UCSD-AML1 (cell line): ENCODE measurements around the gene TSPAN9.

Experiments used
- DNase-seq: peaks from one replicate; lab custom pipeline; 2025; ENCODE audit not compliant: unreplicated experiment; lab: John Stamatoyannopoulos, UW

TSPAN9 gene

GRCh38 chr12:3265406-3265805 lies 188.2 kb downstream of the TSPAN9 start:
- no peak for DNase-seq

DNA sequence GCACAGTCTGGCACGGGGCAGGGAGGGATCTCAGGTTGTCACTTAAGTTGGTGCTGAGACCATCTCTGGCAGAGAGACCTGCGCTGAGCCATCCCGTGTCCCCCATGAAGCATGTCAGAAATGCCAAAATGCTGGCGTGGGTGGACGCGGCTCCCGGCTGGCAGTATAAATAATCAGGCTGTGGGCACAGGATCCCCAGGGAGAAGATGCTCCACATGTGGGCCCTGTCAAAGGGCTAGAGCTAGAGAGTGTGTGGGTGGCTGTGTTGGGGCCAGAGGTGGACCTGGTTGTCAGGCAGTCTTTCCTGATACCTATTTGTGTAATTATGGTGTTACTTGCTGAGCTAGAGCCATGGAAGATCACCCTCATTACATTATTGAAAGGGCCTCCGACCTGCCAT lies 189.5 kb downstream of the TSPAN9 start:
- DNase-seq, result no peak

GRCh38 chr12:3267690-3268089 lies 190.5 kb downstream of the TSPAN9 start:
- DNase-seq, result no peak

- no peak for DNase-seq
Measured at GRCh38 chr12:3269594-3269993, 192.4 kb downstream of the TSPAN9 start.

DNA sequence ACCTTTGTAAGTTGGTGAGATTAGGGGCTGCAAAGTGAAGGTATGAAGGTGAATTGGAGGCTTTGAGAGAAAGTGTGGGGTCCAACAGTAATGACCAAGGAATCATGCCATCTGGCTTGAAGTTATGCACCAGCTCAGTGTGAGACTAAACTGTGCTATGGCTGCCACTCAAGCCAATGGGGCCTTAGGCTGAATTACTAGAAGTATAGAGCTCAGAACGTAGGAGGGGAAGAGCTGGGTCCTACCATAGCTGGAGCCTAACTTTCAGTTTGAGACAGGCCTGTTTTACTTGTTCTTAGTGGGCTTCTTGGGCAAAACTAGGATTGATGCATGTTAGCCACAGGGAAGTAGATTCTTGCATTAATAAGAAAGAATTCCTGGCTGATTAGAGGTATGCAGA lies 194.0 kb downstream of the TSPAN9 start:
- no peak for DNase-seq

- no peak for DNase-seq
Measured at GRCh38 chr12:3271639-3272038, 194.5 kb downstream of the TSPAN9 start.

GRCh38 chr12:3272958-3273357 lies 195.8 kb downstream of the TSPAN9 start:
- no peak for DNase-seq

DNA sequence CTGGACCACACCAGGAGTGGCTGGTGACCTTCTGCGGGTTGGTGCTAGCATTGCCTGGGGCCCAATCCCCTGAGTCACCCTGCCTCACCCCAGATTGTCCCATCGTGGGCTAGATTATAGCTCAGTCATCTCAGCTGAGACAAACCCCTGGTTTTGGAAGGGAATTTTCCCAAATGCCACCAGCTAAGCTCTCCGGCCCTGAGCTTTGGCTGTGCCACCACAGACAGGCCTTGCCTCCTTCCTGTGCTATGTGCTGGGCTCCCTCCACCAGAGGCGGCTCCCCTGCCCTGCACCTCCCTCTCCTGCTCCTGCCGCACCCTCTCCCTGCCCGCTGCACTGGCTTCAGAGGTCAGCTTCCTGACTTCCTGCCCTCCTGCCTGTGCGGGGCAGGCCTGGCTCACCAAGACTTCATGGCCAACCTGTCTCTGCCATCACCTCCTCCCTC lies 196.3 kb downstream of the TSPAN9 start:
- no peak for DNase-seq

DNA sequence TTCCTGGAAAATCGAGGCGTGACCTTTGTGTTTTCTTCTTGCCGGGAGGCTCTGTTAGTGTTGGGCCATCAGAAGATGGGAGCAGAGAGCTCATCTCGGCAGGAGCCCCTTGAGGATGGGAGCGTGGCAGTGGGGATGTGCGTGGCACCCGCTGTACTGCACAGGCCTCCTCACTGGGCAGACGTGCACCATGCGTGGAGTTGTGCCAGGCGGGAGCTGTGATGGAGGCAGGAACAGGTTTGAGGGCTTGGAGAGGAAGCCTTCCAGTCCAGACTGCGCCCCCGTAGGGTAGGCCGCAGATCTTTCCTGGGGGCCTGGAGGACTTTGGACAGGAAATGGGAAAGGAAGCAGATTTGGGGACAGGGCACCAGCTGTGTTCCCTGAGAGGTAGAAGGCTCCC lies 197.5 kb downstream of the TSPAN9 start:
- no peak for DNase-seq

GRCh38 chr12:3275171-3276041 lies 198.2 kb downstream of the TSPAN9 start:
- DNase-seq, result peak; percentile 78

GRCh38 chr12:3276226-3276625 lies 199.0 kb downstream of the TSPAN9 start:
- DNase-seq, result no peak

GRCh38 chr12:3277306-3277943 lies 200.2 kb downstream of the TSPAN9 start:
- no peak for DNase-seq

- no peak for DNase-seq
Measured at GRCh38 chr12:3278681-3279414, 201.7 kb downstream of the TSPAN9 start.

GRCh38 chr12:3279415-3279780 lies 202.2 kb downstream of the TSPAN9 start:
- no peak for DNase-seq

DNA sequence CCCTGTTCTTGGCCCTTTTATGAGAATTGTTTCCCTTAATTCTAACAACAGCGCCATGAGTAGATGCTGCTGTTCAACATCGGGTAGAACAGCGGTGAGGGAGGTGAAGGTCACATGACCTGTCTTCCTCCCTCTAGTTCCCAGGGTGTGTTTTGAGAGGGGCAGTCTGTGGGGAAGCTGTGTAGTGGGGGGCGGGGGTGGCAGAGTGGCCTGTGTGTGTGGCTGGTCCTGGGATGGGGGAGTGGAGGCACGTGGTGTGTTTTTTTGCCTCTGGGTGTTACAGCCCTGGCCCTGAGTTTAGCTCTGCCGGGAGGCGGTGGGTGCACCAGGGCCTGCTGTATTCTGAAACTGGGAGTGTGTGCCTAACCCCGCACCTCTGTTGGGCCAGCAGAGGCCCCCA lies 202.7 kb downstream of the TSPAN9 start:
- DNase-seq, result no peak

DNA sequence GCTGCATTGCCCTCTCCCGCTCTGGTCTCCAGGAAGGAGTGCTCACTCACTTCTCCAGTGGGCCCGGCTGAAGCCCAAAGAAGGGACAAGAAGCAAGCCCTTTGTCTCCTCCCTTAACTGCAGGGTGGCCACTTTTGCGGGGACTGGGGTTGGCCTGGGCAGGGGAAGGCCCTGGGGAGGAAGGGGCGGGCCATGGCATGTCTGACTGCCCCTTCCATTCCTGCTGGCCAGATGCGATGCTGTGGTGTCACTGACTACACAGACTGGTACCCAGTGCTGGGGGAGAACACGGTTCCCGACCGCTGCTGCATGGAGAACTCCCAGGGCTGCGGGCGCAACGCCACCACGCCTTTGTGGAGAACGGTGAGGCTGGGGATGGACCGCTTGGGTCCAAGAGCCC lies 203.8 kb downstream of the TSPAN9 start:
- DNase-seq, result no peak

- no peak for DNase-seq
Measured at GRCh38 chr12:3281588-3282383, 204.6 kb downstream of the TSPAN9 start.

GRCh38 chr12:3282384-3282670 lies 205.1 kb downstream of the TSPAN9 start:
- no peak for DNase-seq

- DNase-seq, result no peak
Measured at GRCh38 chr12:3283137-3283680, 206.0 kb downstream of the TSPAN9 start.

DNA sequence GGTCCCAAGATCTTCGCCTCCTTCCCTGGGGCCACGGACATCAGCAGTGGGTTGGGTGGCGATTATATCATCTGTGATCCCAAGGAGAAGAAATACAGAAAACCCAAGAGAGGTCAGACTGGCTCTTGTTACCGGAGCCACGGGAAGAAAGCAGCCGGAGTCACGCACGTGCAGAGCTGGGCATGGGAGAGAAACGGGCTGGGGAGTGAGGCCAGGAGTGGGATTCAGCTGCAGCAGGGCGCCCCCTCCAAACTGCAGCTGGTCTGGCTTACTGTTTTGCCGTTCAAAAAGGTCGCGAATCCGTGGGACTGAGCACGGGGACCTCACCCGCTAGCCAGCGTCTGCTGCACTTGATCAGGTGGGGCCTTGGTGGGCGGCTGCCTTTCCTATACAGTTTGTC lies 207.2 kb downstream of the TSPAN9 start:
- no peak for DNase-seq

DNA sequence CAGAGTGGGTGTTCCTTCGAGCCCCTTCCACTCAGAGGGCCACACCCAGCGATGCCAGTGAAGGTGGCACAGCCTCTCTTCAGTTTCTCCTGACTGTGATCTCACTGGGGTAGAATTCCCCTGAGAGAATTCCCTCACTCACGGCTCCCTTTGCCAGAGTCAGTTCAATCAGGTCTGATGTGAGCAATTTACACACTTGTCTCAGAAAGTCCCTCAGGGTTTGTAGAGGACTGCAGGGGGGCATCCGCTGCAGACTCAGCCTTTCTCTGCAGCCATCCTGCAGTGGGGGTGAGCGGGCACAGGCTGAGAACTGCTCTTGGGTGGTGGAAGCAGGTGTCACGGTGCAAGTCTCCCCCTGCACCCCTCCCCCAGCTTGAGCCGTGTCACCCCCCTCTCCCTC lies 208.4 kb downstream of the TSPAN9 start:
- DNase-seq, result no peak
